ENCODE results near the gene MAD2L2.
A peak's percentile ranks its signal among the peaks of the same experiment; 100 is the strongest.

MAD2L2 gene

DNA sequence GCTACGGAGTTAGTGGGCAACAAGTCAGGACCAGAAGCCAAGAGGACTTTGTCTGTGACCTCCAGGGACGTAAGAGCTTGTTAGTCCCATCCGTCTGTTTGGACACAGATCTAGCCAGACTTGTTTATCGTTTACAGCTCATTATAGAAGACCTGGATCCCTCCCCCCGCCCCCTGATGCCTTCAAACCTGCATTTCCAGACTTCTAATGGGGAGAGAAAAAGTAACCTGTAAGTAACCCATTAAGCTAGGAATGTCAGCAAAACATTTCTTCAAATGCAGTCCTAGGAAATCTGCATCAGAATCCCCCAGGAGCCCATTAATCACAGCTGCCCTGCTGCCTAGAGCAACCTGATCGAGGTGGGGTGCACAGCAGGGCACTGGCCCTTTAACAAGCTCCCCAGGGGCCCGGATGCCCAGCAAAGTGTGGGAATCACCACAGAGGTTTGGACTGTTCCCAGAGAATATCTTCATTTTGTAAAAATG lies 1.4 kb upstream of the MAD2L2 start:
- DNase-seq (ENCODE audit: low read depth) = no peak

- no peak for DNase-seq (ENCODE audit: low read depth)
Measured at GRCh38 chr1:11680270-11681070, 478 bp downstream of the MAD2L2 start.

DNA sequence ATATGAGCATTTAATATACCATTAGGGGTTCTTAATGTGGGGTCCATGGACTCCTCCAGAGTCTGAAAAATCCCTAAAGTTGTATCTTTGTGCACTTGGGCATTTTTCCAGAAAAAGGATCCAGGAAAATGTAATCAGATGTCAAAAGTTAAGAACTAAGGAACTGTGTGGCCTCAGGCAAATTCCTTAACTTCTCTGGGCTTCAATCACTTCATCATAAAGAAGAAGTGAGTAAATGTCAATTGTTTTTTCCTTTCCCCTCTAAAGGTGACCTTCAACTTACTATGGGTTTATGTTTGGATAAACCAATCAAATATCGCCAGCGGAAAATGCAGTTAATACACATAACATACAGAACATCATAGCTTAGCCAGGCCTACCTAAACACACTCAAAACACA lies 2.5 kb downstream of the MAD2L2 start:
- DNase-seq (ENCODE audit: low read depth) = no peak

- no peak for DNase-seq (ENCODE audit: low read depth)
Measured at GRCh38 chr1:11676386-11677103, 4.4 kb downstream of the MAD2L2 start.

DNA sequence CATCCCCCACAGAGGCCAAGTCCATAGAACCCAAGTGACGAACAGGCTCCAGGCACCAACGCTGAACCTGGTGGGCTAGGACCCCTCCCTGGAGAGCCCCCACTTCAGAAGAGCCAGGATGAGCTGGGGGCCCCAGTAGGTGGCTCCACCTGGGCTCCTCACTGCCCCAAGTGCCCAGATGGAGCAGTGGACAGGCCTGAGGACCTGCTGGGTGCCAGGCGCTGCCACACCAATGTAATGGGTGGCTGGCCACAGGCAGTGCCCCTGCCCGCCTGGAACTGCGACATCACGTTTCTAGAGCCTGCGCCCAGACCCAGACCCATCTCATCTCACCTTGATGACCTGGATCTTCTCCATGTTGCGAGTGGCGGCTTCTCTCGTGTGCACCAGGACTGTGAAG lies 5.6 kb downstream of the MAD2L2 start:
- DNase-seq (ENCODE audit: low read depth) = no peak

GRCh38 chr1:11674488-11674887 lies 6.5 kb downstream of the MAD2L2 start:
- DNase-seq (ENCODE audit: low read depth) = no peak

- no peak for DNase-seq (ENCODE audit: low read depth)
Measured at GRCh38 chr1:11673089-11673769, 7.7 kb downstream of the MAD2L2 start.

GRCh38 chr1:11671544-11672286 lies 9.2 kb downstream of the MAD2L2 start:
- DNase-seq (ENCODE audit: low read depth) = no peak

DNA sequence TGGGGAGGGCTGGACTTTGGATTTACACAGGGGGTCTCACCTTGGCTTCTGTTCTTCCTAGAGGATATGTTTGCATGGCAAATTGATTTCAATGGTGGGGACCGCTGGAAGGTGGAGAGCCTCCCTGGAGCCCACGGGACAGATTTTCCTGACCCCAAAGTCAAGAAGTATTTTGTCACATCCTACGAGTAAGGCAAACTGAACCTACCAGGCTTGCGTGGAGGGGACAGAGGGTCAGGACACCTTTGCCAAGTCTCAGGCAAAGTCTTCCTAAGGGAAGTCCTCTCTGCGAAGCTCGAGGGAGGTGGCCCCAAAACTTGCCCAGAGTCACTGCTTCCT lies 9.8 kb downstream of the MAD2L2 start:
- no peak for DNase-seq (ENCODE audit: low read depth)

DNA sequence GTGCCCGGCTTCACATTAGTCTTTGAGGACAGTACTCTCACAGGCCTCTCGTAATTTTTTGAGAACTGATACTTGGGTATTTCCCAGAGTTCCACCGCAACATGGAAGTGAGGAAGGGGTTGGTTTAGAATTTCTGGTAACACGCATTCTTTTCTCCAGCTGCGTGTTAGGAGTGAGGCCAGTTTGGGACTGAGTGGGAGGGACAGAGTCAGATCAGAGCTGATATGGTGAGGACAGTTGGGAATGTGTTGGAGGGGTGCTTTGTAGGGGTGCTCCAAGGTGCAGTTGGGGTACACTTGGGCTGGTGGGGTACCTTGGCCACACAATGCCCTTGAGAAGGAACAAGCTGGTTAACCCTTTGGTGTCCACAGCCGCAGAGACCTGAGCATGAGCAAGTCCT lies 10.2 kb downstream of the MAD2L2 start:
- no peak for DNase-seq (ENCODE audit: low read depth)

GRCh38 chr1:11668516-11668915 lies 12.4 kb downstream of the MAD2L2 start:
- DNase-seq (ENCODE audit: low read depth) = no peak

- DNase-seq (ENCODE audit: low read depth) = peak; percentile 35
Measured at GRCh38 chr1:11664336-11665065, 16.4 kb downstream of the MAD2L2 start.

GRCh38 chr1:11661103-11661502 lies 19.8 kb downstream of the MAD2L2 start:
- DNase-seq (ENCODE audit: low read depth) = no peak

GRCh38 chr1:11659748-11660147 lies 21.2 kb downstream of the MAD2L2 start:
- no peak for DNase-seq (ENCODE audit: low read depth)

DNA sequence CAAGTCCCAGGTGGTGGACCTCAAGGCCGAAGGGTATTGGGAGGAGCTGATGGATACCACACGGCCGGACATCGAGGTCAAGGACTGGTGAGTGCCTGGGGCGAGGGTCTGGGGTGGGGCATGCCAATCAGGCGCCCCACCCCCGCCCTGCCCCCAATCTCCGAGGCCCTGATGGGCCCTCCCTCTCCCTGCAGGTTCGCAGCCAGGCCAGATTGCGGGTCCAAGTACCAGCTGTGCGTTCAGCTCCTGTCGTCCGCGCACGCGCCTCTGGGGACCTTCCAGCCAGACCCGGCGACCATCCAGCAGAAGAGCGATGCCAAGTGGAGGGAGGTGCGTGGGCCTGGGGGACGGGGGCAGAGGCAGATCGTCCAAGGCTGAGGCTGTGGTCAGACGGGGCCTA lies 22.4 kb downstream of the MAD2L2 start:
- DNase-seq (ENCODE audit: low read depth) = no peak

GRCh38 chr1:11657654-11658053 lies 23.3 kb downstream of the MAD2L2 start:
- DNase-seq (ENCODE audit: low read depth) = no peak

DNA sequence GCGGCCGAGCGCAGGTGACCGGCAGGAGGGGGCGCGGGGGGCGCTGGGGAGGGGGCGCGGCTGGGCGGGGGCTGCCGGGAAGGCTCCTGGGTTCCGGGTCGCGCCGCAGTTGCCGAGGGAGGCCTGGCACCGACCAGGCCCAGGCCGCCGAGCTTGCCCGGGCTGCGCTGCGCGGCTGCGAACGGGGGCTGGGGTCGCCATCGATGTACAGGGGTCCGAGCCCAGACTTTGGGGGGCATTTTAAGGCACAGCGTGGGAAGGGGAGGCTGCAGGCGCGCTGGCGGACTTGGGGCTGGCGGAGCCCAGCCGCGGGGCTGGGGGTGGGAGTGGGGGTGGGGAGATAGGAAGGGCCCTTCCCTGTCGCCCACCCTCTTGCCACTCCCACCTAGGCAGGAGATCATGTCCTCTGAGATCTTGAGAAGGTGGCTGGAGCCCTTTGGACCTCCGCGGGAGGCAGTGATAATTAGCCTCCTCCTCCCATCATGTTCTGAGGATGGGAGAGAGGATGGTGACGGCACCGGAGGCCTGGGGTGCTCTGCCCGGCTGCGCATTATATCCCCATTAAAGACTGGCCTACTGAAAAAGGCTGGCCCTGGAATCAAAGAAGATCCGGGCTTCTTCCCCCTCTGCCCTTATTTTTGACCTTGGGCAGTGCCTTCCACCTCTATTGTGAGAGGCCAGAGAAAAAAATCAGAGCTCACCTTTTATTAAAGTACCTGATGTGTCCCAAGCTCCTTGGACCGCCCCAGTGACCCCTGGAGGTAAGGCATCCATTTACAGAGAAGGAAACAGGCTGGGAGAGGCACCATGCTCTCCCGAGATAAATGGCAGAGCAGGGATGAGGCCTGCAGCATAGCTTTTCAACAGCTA lies 25.8 kb downstream of the MAD2L2 start:
- DNase-seq (ENCODE audit: low read depth) = no peak

- peak; percentile 26 for DNase-seq (ENCODE audit: low read depth)
Measured at GRCh38 chr1:11654137-11654938, 26.6 kb downstream of the MAD2L2 start, which contains the start of the genes FBXO2 and FBXO44. Gene FBXO2 (minus strand): TSS chr1:11654429. CDS start chr1:11654340, 89 bp downstream. Gene FBXO44 (plus strand): TSS chr1:11654877. CDS start chr1:11655836, 959 bp downstream.

DNA sequence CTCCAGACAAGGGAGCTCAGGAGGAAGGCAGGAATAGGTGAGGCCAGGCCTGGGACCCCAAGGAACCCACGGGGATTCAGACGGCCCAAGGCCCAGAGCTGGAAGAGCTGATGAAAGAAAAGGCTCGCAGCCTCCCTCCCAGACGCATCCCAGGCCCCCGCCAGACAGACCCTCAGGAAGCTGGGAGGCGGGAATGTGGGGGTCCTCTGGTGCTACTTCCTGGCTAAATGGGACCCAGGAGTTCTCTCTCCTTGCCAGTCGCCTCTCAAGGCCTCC lies 27.1 kb downstream of the MAD2L2 start:
- DNase-seq (ENCODE audit: low read depth) = no peak

All from ELR (cell line).